Measurements from ENCODE around the gene ATP1A2. TPM values are rescaled to one million over a fixed set of nuclear protein-coding genes. Genes with fewer than 3 reads are reported as not detected.

ATP1A2 gene
- total and polyA plus RNA-seq, 10 of the 15 experiments (the other 5 are each of a cell fraction or from before 2014, with no cell fraction given), result 0.15 TPM; not detected in 9

GRCh38 chr1:160130486-160130885, 14.9 kb downstream of the ATP1A2 start (continued):
- TF ChIP-seq EGR1 (IDR thresholded peaks at IDR 0.05; ENCODE audit: borderline replicate concordance in 1 of 2, low read depth in 2 of 2, low read length in 2 of 2) (no peak), ZNF622 (IDR thresholded peaks at IDR 0.05) (no peak), RAD21 (IDR thresholded peaks at IDR 0.05; ENCODE audit: insufficient read depth, low read depth, low read length) (no peak), NR2F1 (conservative IDR thresholded peaks at IDR 0.05) (no peak)

- 0 out of 4 replicates have a peak, but pooled peaks cover 1 to 2% of the 10 kb centered on the region in 2 experiments for H3K27me3 ChIP-seq (replicated peaks in 1 of 2; ENCODE audit: control insufficient read depth in 2 of 2, insufficient read depth in 2 of 2, low read length in 1 of 2)
- RAD21 ChIA-PET (ENCODE audit: unreplicated experiment), result no interaction called here
- SMC1A ChIA-PET (ENCODE audit: uncharacterized antibody, unreplicated experiment), result interaction anchor here (1.1 kb wide), 1 partner anchor 124 kb away, joined by 3 read pairs; no protein-coding TSS in a partner anchor
- H3K4me1 ChIP-seq (ENCODE audit: control insufficient read depth, insufficient read depth, low read length), result no peaks in the 10 kb centered on the region
- no peak for DNase-seq (ENCODE audit: low read depth, low spot score)
- in situ Hi-C loops (cut with MboI), result no loop called here
- no peak for TF ChIP-seq REST (IDR thresholded peaks at IDR 0.05; ENCODE audit: low read depth, low read length)
- TF ChIP-seq CBX5 (IDR thresholded peaks at IDR 0.05; ENCODE audit: low read depth), result no peak
- H3K27ac ChIP-seq (ENCODE audit: control insufficient read depth, insufficient read depth), result no peak overlapping the region
- BruUV-seq (replicated peaks), result no TSS peak
- H3K9ac ChIP-seq (ENCODE audit: control insufficient read depth, insufficient read depth, low read length), result no peak overlapping the region
- no peak for FAIRE-seq
- POLR2A ChIA-PET, result interaction anchor here (0.7 kb wide), 1 partner anchor 262 kb away, joined by 3 read pairs; no protein-coding TSS in a partner anchor
- WGBS (ENCODE audit: insufficient coverage, insufficient replicate concordance, low lambda C conversion rate, missing lambda C conversion rate), result 31% methylated on average over 1 of the region's 1 CpG
- CTCF ChIA-PET, result interaction anchor here (1.4 kb wide), 1 partner anchor 36 kb away, joined by 3 read pairs; no protein-coding TSS in a partner anchor
- H4K20me1 ChIP-seq (ENCODE audit: control insufficient read depth, insufficient read depth), result no peaks in the 10 kb centered on the region
- H3K36me3 ChIP-seq (ENCODE audit: control insufficient read depth in 2 of 2, insufficient read depth in 2 of 2, low read length in 1 of 2), result no peaks in the 10 kb centered on the region
- intact Hi-C loops (cut with micrococcal nuclease; ENCODE audit: unreplicated experiment), result no loop called here
- H3K4me2 ChIP-seq (ENCODE audit: control insufficient read depth, insufficient read depth), result no peak overlapping the region
- ATAC-seq, result no peak
- H3K79me2 ChIP-seq (ENCODE audit: control insufficient read depth, insufficient read depth, low read length), result no peaks in the 10 kb centered on the region
- H2AFZ ChIP-seq (ENCODE audit: control insufficient read depth, low read depth, low read length), result no peak overlapping the region
- H3K9me3 ChIP-seq (replicated peaks; ENCODE audit: control insufficient read depth, insufficient read depth, low read length), result no peaks in the 10 kb centered on the region
- H3K4me3 ChIP-seq, result no peak overlapping the region
Measured at GRCh38 chr1:160130939-160131338, 15.4 kb downstream of the ATP1A2 start.
